ENCODE measurements around the gene FEV.

DNA sequence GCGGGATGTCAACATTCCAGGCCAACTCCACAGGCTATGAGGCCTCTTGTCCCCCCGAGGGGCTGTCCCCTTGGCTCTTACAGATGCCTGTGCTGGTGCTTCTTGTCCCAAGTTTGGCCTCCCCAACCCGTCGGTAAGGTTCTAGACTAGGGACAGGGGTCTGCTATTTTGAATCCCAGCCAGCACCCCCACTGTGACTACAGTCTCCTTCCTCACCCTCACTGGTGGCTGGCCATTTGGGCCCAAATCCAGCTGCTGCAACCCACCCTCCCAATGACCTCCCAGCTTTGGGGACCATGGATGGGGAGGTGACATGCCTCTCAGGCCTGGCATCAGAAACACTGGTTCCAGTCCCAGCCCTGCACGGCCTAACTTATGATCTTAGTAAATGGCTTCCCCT lies 37.6 kb upstream of the FEV start:
- TF ChIP-seq, protein P1, sequence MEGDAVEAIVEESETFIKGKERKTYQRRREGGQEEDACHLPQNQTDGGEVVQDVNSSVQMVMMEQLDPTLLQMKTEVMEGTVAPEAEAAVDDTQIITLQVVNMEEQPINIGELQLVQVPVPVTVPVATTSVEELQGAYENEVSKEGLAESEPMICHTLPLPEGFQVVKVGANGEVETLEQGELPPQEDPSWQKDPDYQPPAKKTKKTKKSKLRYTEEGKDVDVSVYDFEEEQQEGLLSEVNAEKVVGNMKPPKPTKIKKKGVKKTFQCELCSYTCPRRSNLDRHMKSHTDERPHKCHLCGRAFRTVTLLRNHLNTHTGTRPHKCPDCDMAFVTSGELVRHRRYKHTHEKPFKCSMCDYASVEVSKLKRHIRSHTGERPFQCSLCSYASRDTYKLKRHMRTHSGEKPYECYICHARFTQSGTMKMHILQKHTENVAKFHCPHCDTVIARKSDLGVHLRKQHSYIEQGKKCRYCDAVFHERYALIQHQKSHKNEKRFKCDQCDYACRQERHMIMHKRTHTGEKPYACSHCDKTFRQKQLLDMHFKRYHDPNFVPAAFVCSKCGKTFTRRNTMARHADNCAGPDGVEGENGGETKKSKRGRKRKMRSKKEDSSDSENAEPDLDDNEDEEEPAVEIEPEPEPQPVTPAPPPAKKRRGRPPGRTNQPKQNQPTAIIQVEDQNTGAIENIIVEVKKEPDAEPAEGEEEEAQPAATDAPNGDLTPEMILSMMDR (IDR thresholded peaks at IDR 0.05; ENCODE audit: borderline replicate concordance, extremely low read depth, low read length, poor library complexity, severe bottlenecking): no peak
- no peak for TF ChIP-seq EZH2 (IDR thresholded peaks at IDR 0.05; ENCODE audit: borderline replicate concordance, low read depth, low read length, severe bottlenecking)

All from DND-41 (cell line).